Calu3 (cell line): Measurements from ENCODE around the gene PTPN23. TPM values are rescaled to one million over a fixed set of nuclear protein-coding genes. Genes with fewer than 3 reads are reported as not detected.

Source experiments
- BruUV-seq: library from RNA; stranded (reverse); fragments of 400-500 nt; replicated peaks from 2 replicates; lab custom pipeline; 2021; lab: Mats Ljungman, UMichigan
- CTCF ChIA-PET: fragments of 300-600 bp; sonication (Branson Sonifier 250); formaldehyde crosslinking; loops from one replicate; lab custom pipeline; 2022; ENCODE audit warnings: antibody characterized with exemption; lab: Charles Lee
- DNase-seq: peaks from one replicate; pipeline ENCODE4 v3.0.0; 2022
- H3K27ac Mint-ChIP-seq: one replicate; pipeline ENCODE4 v1.8.0; 2022; ENCODE audit warnings: mixed read lengths; ENCODE audit not compliant: unreplicated experiment
- H3K27me3 Mint-ChIP-seq: one replicate; pipeline ENCODE4 v1.8.0; 2022; ENCODE audit warnings: mixed read lengths; ENCODE audit not compliant: unreplicated experiment
- H3K36me3 Mint-ChIP-seq: one replicate; pipeline ENCODE4 v1.8.0; 2022; ENCODE audit warnings: mild to moderate bottlenecking, moderate library complexity, mixed read lengths; ENCODE audit not compliant: insufficient read depth, unreplicated experiment
- H3K4me1 Mint-ChIP-seq: one replicate; pipeline ENCODE4 v1.8.0; 2022; ENCODE audit warnings: mild to moderate bottlenecking, low read depth, mixed read lengths; ENCODE audit not compliant: unreplicated experiment
- H3K4me3 Mint-ChIP-seq: one replicate; pipeline ENCODE4 v1.8.0; 2022; ENCODE audit warnings: mild to moderate bottlenecking, low read depth, moderate library complexity, mixed read lengths; ENCODE audit not compliant: unreplicated experiment
- H3K9me3 Mint-ChIP-seq: one replicate; pipeline ENCODE4 v1.8.0; 2022; ENCODE audit warnings: low read depth, mixed read lengths; ENCODE audit not compliant: unreplicated experiment
- CTCF ChIP-seq: fragments of 200-600 bp; IDR thresholded peaks from one replicate; pipeline ENCODE4 v1.8.0; 2022; ENCODE audit warnings: antibody characterized with exemption; ENCODE audit not compliant: unreplicated experiment
- intact Hi-C: fragments of 100-400 bp; cut with micrococcal nuclease; formaldehyde crosslinking; loops from one replicate; pipeline ENCODE4 v1.10.0; 2022; ENCODE audit not compliant: unreplicated experiment
- total RNA-seq: library from RNA; stranded (reverse); gene quantifications from 2 replicates; pipeline ENCODE4 v1.2.3, GENCODE V29; 2022

PTPN23 gene
- total RNA-seq, 1 experiment from 2014 or later = 57.6 TPM

GRCh38 chr3:47422743-47423142 is 41.9 kb downstream of the PTPN23 start:
- peaks cover 41% of the 10 kb centered on the region for H3K36me3 Mint-ChIP-seq
- H3K27me3 Mint-ChIP-seq = no peaks in the 10 kb centered on the region
- no peaks in the 10 kb centered on the region for H3K9me3 Mint-ChIP-seq
- DNase-seq = no peak
- no peaks in the 10 kb centered on the region for H3K4me1 Mint-ChIP-seq
- intact Hi-C loops = loop anchor here (5.0 kb wide), 1 partner anchor 365 kb away; no protein-coding TSS in a partner anchor
- CTCF ChIA-PET = interaction anchor here (1.0 to 3.0 kb wide), 2 partner anchors 18 to 53 kb away, joined by 3 to 20 read pairs; partner anchors contain the start of gene SCAP
- no peak overlapping the region for H3K4me3 Mint-ChIP-seq
- no TSS peak for BruUV-seq
- TF ChIP-seq CTCF = no peak
- peak overlapping the region; percentile 56 for H3K27ac Mint-ChIP-seq

GRCh38 chr3:47423548-47424145 is 42.8 kb downstream of the PTPN23 start:
- intact Hi-C loops = loop anchor here (5.0 kb wide), 1 partner anchor 364 kb away; no protein-coding TSS in a partner anchor
- H3K4me1 Mint-ChIP-seq = no peaks in the 10 kb centered on the region
- no peak overlapping the region for H3K4me3 Mint-ChIP-seq
- BruUV-seq = no TSS peak
- H3K27me3 Mint-ChIP-seq = no peaks in the 10 kb centered on the region
- no peaks in the 10 kb centered on the region for H3K9me3 Mint-ChIP-seq
- no peak overlapping the region for H3K27ac Mint-ChIP-seq
- no peak for TF ChIP-seq CTCF
- CTCF ChIA-PET = interaction anchor here (3.0 kb wide), 1 partner anchor 52 kb away, joined by 20 read pairs; the partner anchor contains the start of gene SCAP
- peaks cover 41% of the 10 kb centered on the region for H3K36me3 Mint-ChIP-seq
- no peak for DNase-seq

GRCh38 chr3:47424434-47425382 is 43.9 kb downstream of the PTPN23 start:
- H3K27me3 Mint-ChIP-seq = no peaks in the 10 kb centered on the region
- no TSS peak for BruUV-seq
- CTCF ChIA-PET = interaction anchor here (0.5 kb wide), 1 partner anchor 355 kb away, joined by 4 read pairs; no protein-coding TSS in a partner anchor
- H3K4me3 Mint-ChIP-seq = no peak overlapping the region
- no peaks in the 10 kb centered on the region for H3K4me1 Mint-ChIP-seq
- no peak overlapping the region for H3K27ac Mint-ChIP-seq
- H3K36me3 Mint-ChIP-seq = peaks cover 41% of the 10 kb centered on the region
- no peak for DNase-seq
- TF ChIP-seq CTCF = no peak
- H3K9me3 Mint-ChIP-seq = no peaks in the 10 kb centered on the region
- intact Hi-C loops = loop anchor here (5.0 kb wide), 1 partner anchor 363 kb away; no protein-coding TSS in a partner anchor

- intact Hi-C loops = no loop called here
- Mint-ChIP-seq H3K27ac (no peak overlapping the region), H3K36me3 (peaks cover 38% of the 10 kb centered on the region), H3K9me3 (no peaks in the 10 kb centered on the region), H3K4me1 (no peaks in the 10 kb centered on the region), H3K4me3 (no peak overlapping the region), H3K27me3 (no peaks in the 10 kb centered on the region)
- BruUV-seq = no TSS peak
- TF ChIP-seq CTCF = no peak
- DNase-seq = no peak
- CTCF ChIA-PET = interaction anchor here (0.5 kb wide), 1 partner anchor 354 kb away, joined by 4 read pairs; no protein-coding TSS in a partner anchor
Measured at GRCh38 chr3:47425383-47425778, 44.6 kb downstream of the PTPN23 start.
